ENCODE measurements around the gene MAPK14.

The MAPK14 gene

DNA sequence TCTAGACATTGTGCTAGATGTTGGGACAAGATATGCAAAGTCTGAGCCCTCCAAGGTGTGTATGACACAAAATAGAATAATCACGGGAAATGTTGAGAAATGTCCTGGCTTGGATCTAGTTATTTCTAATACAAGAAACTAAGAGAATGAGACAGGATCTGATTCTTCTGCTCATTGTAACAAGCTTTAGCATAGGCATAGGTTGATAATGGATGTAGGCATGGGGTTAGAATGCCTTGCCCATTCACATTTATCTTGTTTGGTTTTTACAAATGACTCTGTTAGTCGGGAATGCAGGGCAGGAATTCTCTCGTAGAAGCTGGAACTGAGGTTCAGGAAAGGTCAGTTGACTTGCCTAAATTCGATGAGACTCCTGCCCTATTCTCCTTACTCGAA, 1.7 kb upstream of the MAPK14 start:
- no peak for DNase-seq (ENCODE audit: low read depth in 1 of 2, low spot score in 1 of 2)
- Histone ChIP-seq H3K27me3 (ENCODE audit: insufficient read depth, poor library complexity, severe bottlenecking) (no peaks in the 10 kb centered on the region), H3K4me3 (replicated peaks; ENCODE audit: insufficient read depth, low read length) (no peak overlapping the region), H3K27ac (replicated peaks) (no peak overlapping the region)
- no peak for TF ChIP-seq GABPA (IDR thresholded peaks at IDR 0.05; ENCODE audit: low read depth)
- TF ChIP-seq, protein P1, sequence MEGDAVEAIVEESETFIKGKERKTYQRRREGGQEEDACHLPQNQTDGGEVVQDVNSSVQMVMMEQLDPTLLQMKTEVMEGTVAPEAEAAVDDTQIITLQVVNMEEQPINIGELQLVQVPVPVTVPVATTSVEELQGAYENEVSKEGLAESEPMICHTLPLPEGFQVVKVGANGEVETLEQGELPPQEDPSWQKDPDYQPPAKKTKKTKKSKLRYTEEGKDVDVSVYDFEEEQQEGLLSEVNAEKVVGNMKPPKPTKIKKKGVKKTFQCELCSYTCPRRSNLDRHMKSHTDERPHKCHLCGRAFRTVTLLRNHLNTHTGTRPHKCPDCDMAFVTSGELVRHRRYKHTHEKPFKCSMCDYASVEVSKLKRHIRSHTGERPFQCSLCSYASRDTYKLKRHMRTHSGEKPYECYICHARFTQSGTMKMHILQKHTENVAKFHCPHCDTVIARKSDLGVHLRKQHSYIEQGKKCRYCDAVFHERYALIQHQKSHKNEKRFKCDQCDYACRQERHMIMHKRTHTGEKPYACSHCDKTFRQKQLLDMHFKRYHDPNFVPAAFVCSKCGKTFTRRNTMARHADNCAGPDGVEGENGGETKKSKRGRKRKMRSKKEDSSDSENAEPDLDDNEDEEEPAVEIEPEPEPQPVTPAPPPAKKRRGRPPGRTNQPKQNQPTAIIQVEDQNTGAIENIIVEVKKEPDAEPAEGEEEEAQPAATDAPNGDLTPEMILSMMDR (IDR thresholded peaks at IDR 0.05; ENCODE audit: insufficient read depth, low read length), result no peak
- no peak for TF ChIP-seq POLR2AphosphoS5 (IDR thresholded peaks at IDR 0.05; ENCODE audit: low read depth)
- no peak for TF ChIP-seq SPI1 (IDR thresholded peaks at IDR 0.05; ENCODE audit: borderline replicate concordance, low read depth)
- TF ChIP-seq, protein P2, sequence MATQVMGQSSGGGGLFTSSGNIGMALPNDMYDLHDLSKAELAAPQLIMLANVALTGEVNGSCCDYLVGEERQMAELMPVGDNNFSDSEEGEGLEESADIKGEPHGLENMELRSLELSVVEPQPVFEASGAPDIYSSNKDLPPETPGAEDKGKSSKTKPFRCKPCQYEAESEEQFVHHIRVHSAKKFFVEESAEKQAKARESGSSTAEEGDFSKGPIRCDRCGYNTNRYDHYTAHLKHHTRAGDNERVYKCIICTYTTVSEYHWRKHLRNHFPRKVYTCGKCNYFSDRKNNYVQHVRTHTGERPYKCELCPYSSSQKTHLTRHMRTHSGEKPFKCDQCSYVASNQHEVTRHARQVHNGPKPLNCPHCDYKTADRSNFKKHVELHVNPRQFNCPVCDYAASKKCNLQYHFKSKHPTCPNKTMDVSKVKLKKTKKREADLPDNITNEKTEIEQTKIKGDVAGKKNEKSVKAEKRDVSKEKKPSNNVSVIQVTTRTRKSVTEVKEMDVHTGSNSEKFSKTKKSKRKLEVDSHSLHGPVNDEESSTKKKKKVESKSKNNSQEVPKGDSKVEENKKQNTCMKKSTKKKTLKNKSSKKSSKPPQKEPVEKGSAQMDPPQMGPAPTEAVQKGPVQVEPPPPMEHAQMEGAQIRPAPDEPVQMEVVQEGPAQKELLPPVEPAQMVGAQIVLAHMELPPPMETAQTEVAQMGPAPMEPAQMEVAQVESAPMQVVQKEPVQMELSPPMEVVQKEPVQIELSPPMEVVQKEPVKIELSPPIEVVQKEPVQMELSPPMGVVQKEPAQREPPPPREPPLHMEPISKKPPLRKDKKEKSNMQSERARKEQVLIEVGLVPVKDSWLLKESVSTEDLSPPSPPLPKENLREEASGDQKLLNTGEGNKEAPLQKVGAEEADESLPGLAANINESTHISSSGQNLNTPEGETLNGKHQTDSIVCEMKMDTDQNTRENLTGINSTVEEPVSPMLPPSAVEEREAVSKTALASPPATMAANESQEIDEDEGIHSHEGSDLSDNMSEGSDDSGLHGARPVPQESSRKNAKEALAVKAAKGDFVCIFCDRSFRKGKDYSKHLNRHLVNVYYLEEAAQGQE (IDR thresholded peaks at IDR 0.05; ENCODE audit: insufficient replicate concordance, low read depth), result no peak

DNA sequence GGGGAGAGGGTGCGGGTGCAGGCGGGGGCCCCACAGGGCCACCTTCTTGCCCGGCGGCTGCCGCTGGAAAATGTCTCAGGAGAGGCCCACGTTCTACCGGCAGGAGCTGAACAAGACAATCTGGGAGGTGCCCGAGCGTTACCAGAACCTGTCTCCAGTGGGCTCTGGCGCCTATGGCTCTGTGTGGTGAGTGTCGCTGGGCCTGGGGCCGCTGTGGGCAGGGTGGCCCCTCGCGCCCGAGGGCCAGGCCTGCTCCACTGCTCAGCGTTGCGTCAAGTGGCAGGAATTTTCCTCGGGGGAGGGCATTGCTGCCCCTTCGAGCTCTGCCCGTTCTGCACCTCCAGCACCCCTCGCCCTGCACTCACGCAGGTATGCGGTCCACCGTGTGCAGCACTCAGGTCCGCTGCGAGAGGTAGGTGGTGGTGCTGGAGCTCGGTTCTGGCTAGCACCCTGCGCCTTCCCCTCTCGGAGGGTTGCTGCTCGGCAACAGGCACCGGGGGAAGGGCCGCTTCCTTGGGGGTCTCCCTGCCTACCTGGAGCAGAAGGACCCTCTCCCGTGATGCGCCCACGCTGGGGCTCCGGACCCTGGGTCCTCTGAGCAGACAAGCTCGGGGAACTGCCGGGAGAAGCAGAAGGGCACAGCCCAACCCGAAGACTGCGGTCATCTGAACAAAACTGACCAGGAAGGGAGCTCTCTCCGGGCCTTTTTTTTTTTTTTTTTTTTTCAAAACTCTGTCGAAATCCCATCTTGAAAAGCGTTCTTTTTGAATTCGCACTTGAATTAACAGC, 674 bp downstream of the MAPK14 start:
- TF ChIP-seq, protein P1 (IDR thresholded peaks at IDR 0.05; ENCODE audit: insufficient read depth, low read length), result no peak
- TF ChIP-seq, protein P2 (IDR thresholded peaks at IDR 0.05; ENCODE audit: insufficient replicate concordance, low read depth), result no peak
- TF ChIP-seq POLR2AphosphoS5 (IDR thresholded peaks at IDR 0.05; ENCODE audit: low read depth), result 0 out of 2 replicates have a peak, but pooled peaks have one; percentile 4
- DNase-seq (ENCODE audit: low read depth in 1 of 2, low spot score in 1 of 2), result no peak
- Histone ChIP-seq H3K4me3 (replicated peaks; ENCODE audit: insufficient read depth, low read length) (peak overlapping the region; percentile 95), H3K27ac (replicated peaks) (peak overlapping the region; percentile 94), H3K27me3 (ENCODE audit: insufficient read depth, poor library complexity, severe bottlenecking) (no peaks in the 10 kb centered on the region)

DNA sequence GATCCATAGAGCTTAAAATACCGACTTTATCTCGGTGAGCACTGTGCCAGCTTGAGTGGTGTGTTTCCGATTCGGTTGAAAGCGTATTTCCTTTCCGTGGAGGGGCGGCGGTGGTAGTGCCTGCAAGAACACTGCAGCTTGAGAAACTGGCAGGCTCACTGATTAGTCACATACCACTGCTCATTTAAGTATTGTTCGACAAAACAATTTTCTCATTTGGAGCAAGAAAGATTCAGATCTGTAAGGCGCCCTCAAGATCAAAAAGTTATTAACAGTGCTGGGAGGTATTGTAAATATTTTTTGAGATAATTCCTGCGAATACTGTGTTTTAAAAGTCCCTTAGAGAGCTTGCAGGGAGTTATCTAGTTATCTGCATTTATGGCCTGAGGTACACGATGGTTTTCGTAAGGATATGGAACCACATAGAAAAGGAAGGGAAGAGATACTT, 1.3 kb downstream of the MAPK14 start:
- TF ChIP-seq SPI1 (IDR thresholded peaks at IDR 0.05; ENCODE audit: borderline replicate concordance, low read depth) (no peak), GABPA (IDR thresholded peaks at IDR 0.05; ENCODE audit: low read depth) (no peak), POLR2AphosphoS5 (IDR thresholded peaks at IDR 0.05; ENCODE audit: low read depth) (0 out of 2 replicates have a peak, but pooled peaks have one; percentile 27)
- TF ChIP-seq, protein P2 (IDR thresholded peaks at IDR 0.05; ENCODE audit: insufficient replicate concordance, low read depth), result no peak
- TF ChIP-seq, protein P1 (IDR thresholded peaks at IDR 0.05; ENCODE audit: insufficient read depth, low read length), result no peak
- DNase-seq (ENCODE audit: low read depth in 1 of 2, low spot score in 1 of 2), result peak in 1 of 2 experiments; percentile 78
- Histone ChIP-seq H3K27me3 (ENCODE audit: insufficient read depth, poor library complexity, severe bottlenecking) (no peaks in the 10 kb centered on the region), H3K4me3 (replicated peaks; ENCODE audit: insufficient read depth, low read length) (peak overlapping the region; percentile 95), H3K27ac (replicated peaks) (peak overlapping the region; percentile 94)
